Immature natural killer cell (primary cell): Measurements from ENCODE around the gene TET3. TPM values are rescaled to one million over a fixed set of nuclear protein-coding genes. Genes with fewer than 3 reads are reported as not detected.

Source experiments
- DNase-seq, 3 donors: peaks; one replicate each; pipeline ENCODE4 v3.0.0; 2022; ENCODE audit warnings: mixed read lengths in 1 of 3
- H3K27ac Mint-ChIP-seq, 6 donors: one replicate each; pipeline ENCODE4 v1.8.0; 2020; ENCODE audit warnings: mixed read lengths in 6 of 6, mild to moderate bottlenecking in 5 of 6, inconsistent platforms in 4 of 6, moderate library complexity in 3 of 6
- H3K27me3 Mint-ChIP-seq, 3 donors: one replicate each; pipeline ENCODE4 v1.8.0; 2020 to 2021; ENCODE audit warnings: low read depth in 3 of 3, mild to moderate bottlenecking in 3 of 3, mixed read lengths in 3 of 3, moderate library complexity in 3 of 3, inconsistent platforms in 1 of 3
- H3K36me3 Mint-ChIP-seq, 3 donors: one replicate each; pipeline ENCODE4 v1.8.0; 2020; ENCODE audit warnings: mixed read lengths in 3 of 3, inconsistent platforms in 2 of 3, mild to moderate bottlenecking in 2 of 3
- H3K4me1 Mint-ChIP-seq, 2 donors: one replicate each; pipeline ENCODE4 v1.8.0; 2020; ENCODE audit warnings: inconsistent platforms in 2 of 2, mild to moderate bottlenecking in 2 of 2, mixed read lengths in 2 of 2, moderate library complexity in 1 of 2
- H3K4me3 Mint-ChIP-seq, 5 donors: one replicate each; pipeline ENCODE4 v1.8.0; 2020; ENCODE audit warnings: mild to moderate bottlenecking in 5 of 5, mixed read lengths in 5 of 5, inconsistent platforms in 3 of 5, moderate library complexity in 3 of 5
- H3K9me3 Mint-ChIP-seq, 6 donors: one replicate each; pipeline ENCODE4 v1.8.0; 2020; ENCODE audit warnings: mild to moderate bottlenecking in 6 of 6, mixed read lengths in 6 of 6, inconsistent platforms in 4 of 6, moderate library complexity in 3 of 6
- polyA plus RNA-seq, 3 donors: library from polyadenylated mRNA; unstranded; fragments of 300-500 nt; fragmentation: Illumina TruSeq; gene quantifications; one replicate each; pipeline ENCODE4 v1.2.3, GENCODE V29; 2021

TET3 gene
- polyA plus RNA-seq, 3 donors from 2014 or later, result 0.16 to 1.2 TPM; not detected in 1

- H3K27ac Mint-ChIP-seq, result peak overlapping the region in 2 of 6 donors; percentile 10 to 62
- peaks cover 0 to 6% (median 0%) of the 10 kb centered on the region in 3 donors for H3K36me3 Mint-ChIP-seq
- H3K27me3 Mint-ChIP-seq, result peaks cover 0 to 4% (median under 1%) of the 10 kb centered on the region in 3 donors
- H3K4me3 Mint-ChIP-seq, result no peak overlapping the region
- peaks cover 56 to 59% of the 10 kb centered on the region in 2 donors for H3K4me1 Mint-ChIP-seq
- no peaks in the 10 kb centered on the region for H3K9me3 Mint-ChIP-seq
- no peak for DNase-seq
Observed at GRCh38 chr2:73997813-73998212, 13.1 kb downstream of the TET3 start.

- no peak overlapping the region for H3K4me3 Mint-ChIP-seq
- peak overlapping the region in 2 of 6 donors; percentile 6 to 58 for H3K27ac Mint-ChIP-seq
- H3K9me3 Mint-ChIP-seq, result no peaks in the 10 kb centered on the region
- DNase-seq, result no peak
- peaks cover 0 to 4% (median 3%) of the 10 kb centered on the region in 3 donors for H3K27me3 Mint-ChIP-seq
- H3K36me3 Mint-ChIP-seq, result peaks cover 0 to 6% (median 0%) of the 10 kb centered on the region in 3 donors
- H3K4me1 Mint-ChIP-seq, result peaks cover 53 to 59% of the 10 kb centered on the region in 2 donors
Observed at GRCh38 chr2:73998451-73998850, 13.7 kb downstream of the TET3 start.

GRCh38 chr2:73998933-73999332 is 14.2 kb downstream of the TET3 start:
- DNase-seq, result no peak
- Mint-ChIP-seq H3K9me3 (no peaks in the 10 kb centered on the region), H3K36me3 (peaks cover 0 to 4% (median 0%) of the 10 kb centered on the region in 3 donors), H3K27ac (peak overlapping the region in 1 of 6 donors; percentile 58), H3K27me3 (peaks cover 0 to 4% (median 3%) of the 10 kb centered on the region in 3 donors), H3K4me1 (peaks cover 53 to 59% of the 10 kb centered on the region in 2 donors), H3K4me3 (peak overlapping the region in 1 of 5 donors; percentile 17)

- H3K36me3 Mint-ChIP-seq, result no peaks in the 10 kb centered on the region
- peaks cover 60 to 64% of the 10 kb centered on the region in 2 donors for H3K4me1 Mint-ChIP-seq
- no peaks in the 10 kb centered on the region for H3K9me3 Mint-ChIP-seq
- H3K4me3 Mint-ChIP-seq, result peak overlapping the region in 2 of 5 donors; percentile 29 to 36
- peaks cover 0 to 5% (median 3%) of the 10 kb centered on the region in 3 donors for H3K27me3 Mint-ChIP-seq
- DNase-seq, result no peak
- peak overlapping the region in 4 of 6 donors; percentile 32 to 84 (median 80) for H3K27ac Mint-ChIP-seq
Observed at GRCh38 chr2:73999881-74000597, 15.3 kb downstream of the TET3 start.

GRCh38 chr2:74000666-74001065 is 16.0 kb downstream of the TET3 start:
- DNase-seq, result no peak
- H3K27ac Mint-ChIP-seq, result peak overlapping the region in 3 of 6 donors; percentile 3 to 84 (median 82)
- H3K4me3 Mint-ChIP-seq, result no peak overlapping the region
- no peaks in the 10 kb centered on the region for H3K36me3 Mint-ChIP-seq
- H3K4me1 Mint-ChIP-seq, result peaks cover 63 to 70% of the 10 kb centered on the region in 2 donors
- H3K27me3 Mint-ChIP-seq, result peaks cover 0 to 5% (median 3%) of the 10 kb centered on the region in 3 donors
- H3K9me3 Mint-ChIP-seq, result no peaks in the 10 kb centered on the region

- Mint-ChIP-seq H3K36me3 (no peaks in the 10 kb centered on the region), H3K27ac (peak overlapping the region; percentile 3 to 91 (median 83)), H3K9me3 (no peaks in the 10 kb centered on the region), H3K4me3 (peak overlapping the region; percentile 83 to 89 (median 88)), H3K27me3 (peaks cover 0 to 5% (median 3%) of the 10 kb centered on the region in 3 donors), H3K4me1 (peaks cover 66 to 75% of the 10 kb centered on the region in 2 donors)
- no peak for DNase-seq
Observed at GRCh38 chr2:74001121-74001520, 16.4 kb downstream of the TET3 start.

GRCh38 chr2:74001781-74002504 is 17.2 kb downstream of the TET3 start:
- no peak for DNase-seq
- Mint-ChIP-seq H3K9me3 (no peaks in the 10 kb centered on the region), H3K27ac (peak overlapping the region; percentile 62 to 91 (median 84)), H3K4me1 (peaks cover 72 to 81% of the 10 kb centered on the region in 2 donors), H3K27me3 (peaks cover 0 to 5% (median 3%) of the 10 kb centered on the region in 3 donors), H3K4me3 (peak overlapping the region; percentile 83 to 89 (median 88)), H3K36me3 (peaks cover 0 to 3% (median 2%) of the 10 kb centered on the region in 3 donors)

- Mint-ChIP-seq H3K4me1 (peaks cover 71 to 81% of the 10 kb centered on the region in 2 donors), H3K9me3 (no peaks in the 10 kb centered on the region), H3K4me3 (peak overlapping the region; percentile 88 to 92 (median 90)), H3K27me3 (peaks cover 0 to 3% (median 3%) of the 10 kb centered on the region in 3 donors), H3K36me3 (peaks cover 0 to 6% (median 4%) of the 10 kb centered on the region in 3 donors), H3K27ac (peak overlapping the region in 5 of 6 donors; percentile 78 to 87 (median 81))
- DNase-seq, result peak; percentile 84 to 86 (median 85)
Observed at GRCh38 chr2:74002505-74003421, 18.1 kb downstream of the TET3 start.

GRCh38 chr2:74003494-74004211 is 18.9 kb downstream of the TET3 start:
- no peak for DNase-seq

GRCh38 chr2:74004212-74005182 is 19.8 kb downstream of the TET3 start:
- Mint-ChIP-seq H3K9me3 (no peaks in the 10 kb centered on the region), H3K27me3 (peaks cover 0 to 3% (median 3%) of the 10 kb centered on the region in 3 donors), H3K36me3 (peaks cover 0 to 7% (median 4%) of the 10 kb centered on the region in 3 donors), H3K4me3 (peak overlapping the region; percentile 27 to 69 (median 43)), H3K4me1 (peaks cover 70 to 79% of the 10 kb centered on the region in 2 donors), H3K27ac (peak overlapping the region in 4 of 6 donors; percentile 20 to 70 (median 54))
- no peak for DNase-seq

More at GRCh38 chr2:74003494-74004211, 18.9 kb downstream of the TET3 start:
- Mint-ChIP-seq H3K4me3 (peak overlapping the region in 4 of 5 donors; percentile 72 to 92 (median 89)), H3K27me3 (peaks cover 0 to 3% (median 3%) of the 10 kb centered on the region in 3 donors), H3K36me3 (peaks cover 0 to 6% (median 4%) of the 10 kb centered on the region in 3 donors), H3K4me1 (peaks cover 73 to 80% of the 10 kb centered on the region in 2 donors), H3K9me3 (no peaks in the 10 kb centered on the region), H3K27ac (peak overlapping the region in 3 of 6 donors; percentile 16 to 28 (median 21))

GRCh38 chr2:74005786-74006185 is 21.1 kb downstream of the TET3 start:
- H3K36me3 Mint-ChIP-seq, result peaks cover 0 to 8% (median 4%) of the 10 kb centered on the region in 3 donors
- peaks cover 0 to 3% (median 3%) of the 10 kb centered on the region in 3 donors for H3K27me3 Mint-ChIP-seq
- peak overlapping the region in 3 of 5 donors; percentile 10 to 33 (median 10) for H3K4me3 Mint-ChIP-seq
- H3K4me1 Mint-ChIP-seq, result peaks cover 64 to 85% of the 10 kb centered on the region in 2 donors
- DNase-seq, result no peak
- H3K9me3 Mint-ChIP-seq, result no peaks in the 10 kb centered on the region
- peak overlapping the region in 2 of 6 donors; percentile 9 to 44 for H3K27ac Mint-ChIP-seq
